Lung (tissue), 12 donors: Measurements from ENCODE around the gene FAM107A. TPM values are rescaled to one million over a fixed set of nuclear protein-coding genes. Genes with fewer than 3 reads are reported as not detected.

Source experiments
- ATAC-seq: fragments of 200-7000 bp; cut with Tn5 transposase; one replicate; pipeline ENCODE4 v1.9.1; 2020; ENCODE audit warnings: moderate number of reproducible peaks; ENCODE audit not compliant: insufficient read depth, low FRiP score
- DNase-seq, 3 donors: peaks; one replicate each; pipeline ENCODE4 v3.0.0-alpha.2; 2013 to 2017
- H3K27ac ChIP-seq, 2 donors: one replicate each; pipeline ENCODE4 v1.5.1; 2013; ENCODE audit warnings: mild to moderate bottlenecking in 2 of 2, moderate library complexity in 2 of 2, control low read depth in 1 of 2, inconsistent platforms in 1 of 2, low read depth in 1 of 2, low read length in 1 of 2
- H3K27me3 ChIP-seq, 3 donors: one replicate each; pipeline ENCODE4 v1.5.1; 2013; ENCODE audit warnings: low read length in 2 of 3; ENCODE audit not compliant: control insufficient read depth in 3 of 3, insufficient read depth in 3 of 3
- H3K36me3 ChIP-seq, 4 donors: one replicate each; pipeline ENCODE4 v1.5.1; 2013; ENCODE audit warnings: low read length in 4 of 4, mild to moderate bottlenecking in 1 of 4, moderate library complexity in 1 of 4; ENCODE audit not compliant: control insufficient read depth in 4 of 4, insufficient read depth in 4 of 4
- H3K4me1 ChIP-seq, 5 donors: one replicate each; pipeline ENCODE4 v1.5.1; 2013; ENCODE audit warnings: low read length in 5 of 5, mild to moderate bottlenecking in 2 of 5, moderate library complexity in 1 of 5; ENCODE audit not compliant: control insufficient read depth in 5 of 5, insufficient read depth in 5 of 5
- H3K4me3 ChIP-seq: one replicate; pipeline ENCODE4 v1.5.1; 2013; ENCODE audit warnings: mild to moderate bottlenecking, control low read depth, moderate library complexity
- H3K9ac ChIP-seq, 2 donors: one replicate each; pipeline ENCODE4 v1.5.1; 2013; ENCODE audit warnings: low read length in 2 of 2, control low read depth in 1 of 2; ENCODE audit not compliant: insufficient read depth in 1 of 2
- H3K9me3 ChIP-seq, 4 donors: one replicate each; pipeline ENCODE4 v1.5.1; 2013; ENCODE audit warnings: low read length in 3 of 4, mild to moderate bottlenecking in 1 of 4, moderate library complexity in 1 of 4; ENCODE audit not compliant: control insufficient read depth in 4 of 4, insufficient read depth in 3 of 4
- CTCF ChIP-seq: IDR thresholded peaks from 2 replicates; pipeline ENCODE4 v1.5.1; 2012; ENCODE audit warnings: mild to moderate bottlenecking; ENCODE audit errors: control extremely low read depth, extremely low read depth
- WGBS, 2 donors: extraction: QIAGEN DNeasy Blood & Tissue Kit; methylation state at CpG; one replicate each; pipeline ENCODE4 v1.1.7; 2013; 5-methylcytosine and 5-hydroxymethylcytosine counted together
- polyA plus RNA-seq, 2 donors: library from polyadenylated mRNA; stranded (reverse); fragments of 200-250 nt; gene quantifications; one replicate each; pipeline ENCODE4 v1.2.1, GENCODE V29; 2013
- total RNA-seq, 2 donors: library from RNA; depleted of rRNA in 1 of 2; stranded (reverse); fragments of >200 nt in 1 of 2; gene quantifications; one replicate each; pipeline ENCODE4 v1.2.1, GENCODE V29; 2014 to 2021
- donor health status: control.
- donor health status: control.
- donor health status: Bipolar disorder and iron deficiency.
- donor health status: healthy.
- donor health status: DM: yes; HTN: yes; CAD: no.

Gene FAM107A
- total and polyA plus RNA-seq, 4 donors = 4.2 to 83.6 (median 34.7) TPM

GRCh38 chr3:58608648-58609047, 31.5 kb upstream of the FAM107A start:
- no peaks in the 10 kb centered on the region for H3K36me3 ChIP-seq
- DNase-seq (no peak), ATAC-seq (no peak)
- 73 to 87% methylated on average over 5 of the region's 5 CpGs for WGBS, 2 donors
- H3K9ac ChIP-seq = no peak overlapping the region
- no peak overlapping the region for H3K4me3 ChIP-seq
- peaks cover 0 to 5% (median 0%) of the 10 kb centered on the region in 4 donors for H3K9me3 ChIP-seq
- TF ChIP-seq CTCF = no peak
- H3K27me3 ChIP-seq = no peaks in the 10 kb centered on the region
- peaks cover 0 to 3% (median 0%) of the 10 kb centered on the region in 5 donors for H3K4me1 ChIP-seq
- no peak overlapping the region for H3K27ac ChIP-seq

GRCh38 chr3:58607816-58608215, 30.6 kb upstream of the FAM107A start:
- Histone ChIP-seq H3K36me3 (no peaks in the 10 kb centered on the region), H3K9me3 (peaks cover 0 to 5% (median 0%) of the 10 kb centered on the region in 4 donors), H3K4me3 (no peak overlapping the region), H3K9ac (no peak overlapping the region), H3K4me1 (peaks cover 0 to 3% (median 0%) of the 10 kb centered on the region in 5 donors), H3K27ac (no peak overlapping the region), H3K27me3 (no peaks in the 10 kb centered on the region)
- 68 to 69% methylated on average over 4 of the region's 4 CpGs for WGBS, 2 donors
- no peak for ATAC-seq
- TF ChIP-seq CTCF = no peak
- DNase-seq = no peak

GRCh38 chr3:58606693-58607092, 29.5 kb upstream of the FAM107A start:
- ATAC-seq = no peak
- DNase-seq = no peak
- peaks cover 0 to 5% (median 0%) of the 10 kb centered on the region in 4 donors for H3K9me3 ChIP-seq
- 90 to 92% methylated on average over 1 of the region's 1 CpG for WGBS, 2 donors
- no peak overlapping the region for H3K9ac ChIP-seq
- no peaks in the 10 kb centered on the region for H3K27me3 ChIP-seq
- H3K36me3 ChIP-seq = no peaks in the 10 kb centered on the region
- H3K4me3 ChIP-seq = no peak overlapping the region
- TF ChIP-seq CTCF = no peak
- H3K4me1 ChIP-seq = peaks cover 0 to 3% (median 0%) of the 10 kb centered on the region in 5 donors
- no peak overlapping the region for H3K27ac ChIP-seq

GRCh38 chr3:58604031-58604430, 26.8 kb upstream of the FAM107A start:
- no peak for ATAC-seq
- no peak overlapping the region for H3K4me3 ChIP-seq
- peaks cover 0 to 3% (median 0%) of the 10 kb centered on the region in 5 donors for H3K4me1 ChIP-seq
- H3K27ac ChIP-seq = no peak overlapping the region
- no peak for DNase-seq
- WGBS, 2 donors = 73 to 75% methylated on average over 6 of the region's 6 CpGs
- H3K9ac ChIP-seq = no peak overlapping the region
- peaks cover 0 to 5% (median 0%) of the 10 kb centered on the region in 4 donors for H3K9me3 ChIP-seq
- H3K27me3 ChIP-seq = peaks cover 0 to 6% (median 0%) of the 10 kb centered on the region in 3 donors
- TF ChIP-seq CTCF = no peak
- no peaks in the 10 kb centered on the region for H3K36me3 ChIP-seq
